HCT116 (cell line): ENCODE data around the gene UMAD1. TPM values are rescaled to one million over a fixed set of nuclear protein-coding genes. Genes with fewer than 3 reads are reported as not detected.

Source experiments
- ATAC-seq: fragments of 200-7000 bp; cut with Tn5 transposase; 2 replicates; pipeline ENCODE4 v1.9.1; 2020; ENCODE audit warnings: mild to moderate bottlenecking, moderate library complexity
- BruUV-seq: library from RNA; stranded (reverse); fragments of 400-500 nt; replicated peaks from 2 replicates; lab custom pipeline; 2021; lab: Mats Ljungman, UMichigan
- CTCF ChIA-PET: fragments of 300-600 bp; sonication (Branson Sonifier 250); formaldehyde crosslinking; loops from one replicate; lab custom pipeline; 2021; ENCODE audit warnings: antibody characterized with exemption; lab: Charles Lee
- POLR2A ChIA-PET: fragments of 300-600, 350-600 bp; sonication (Branson Sonifier 250); formaldehyde crosslinking; loops from one replicate; lab custom pipeline; 2021; ENCODE audit warnings: antibody characterized with exemption; lab: Charles Lee
- RAD21 ChIA-PET, 2 experiments: fragments of 300-600 bp; sonication (Branson Sonifier 250); formaldehyde crosslinking; loops; one replicate each; lab custom pipeline; 2023; ENCODE audit warnings: low total read pairs in 2 of 2; ENCODE audit not compliant: uncharacterized antibody in 2 of 2, unreplicated experiment in 2 of 2, low non-redundant PET in 1 of 2; lab: Charles Lee
- DNase-seq: peaks from one replicate; pipeline ENCODE4 v3.0.0-alpha.2; 2010; ENCODE audit warnings: low read depth, low spot score
- H2AFZ ChIP-seq: fragments of 200-600 bp; shearing (Covaris generic), sonication (generic); 2 replicates; pipeline ENCODE4 v1.6.1; 2017; ENCODE audit warnings: low read depth, mixed run types, mixed read lengths, antibody characterized with exemption, low read length; ENCODE audit not compliant: poor library complexity, severe bottlenecking
- H3K27ac ChIP-seq: 2 replicates; pipeline ENCODE4 v1.5.1; 2012; ENCODE audit warnings: low read depth, low read length
- H3K27me3 ChIP-seq: fragments of 200-600 bp; sonication (generic); 2 replicates; pipeline ENCODE4 v1.6.1; 2016; ENCODE audit warnings: mixed run types, low read length, mixed read lengths; ENCODE audit not compliant: insufficient read depth
- H3K36me3 ChIP-seq, 2 experiments: fragments of 200-500 bp in 1 of 2; fragments of 200-600 bp in 1 of 2; sonication (Bioruptor generic) in 1 of 2; sonication (generic) in 1 of 2; 2 replicates each; pipeline versions ENCODE4 v1.5.1 to v1.6.1; 2014 to 2016; ENCODE audit warnings: low read length in 2 of 2, inconsistent platforms in 1 of 2, mixed read lengths in 1 of 2, mixed run types in 1 of 2; ENCODE audit not compliant: insufficient read depth in 2 of 2, control insufficient read depth in 1 of 2
- H3K4me1 ChIP-seq, 2 experiments: fragments of 200-600 bp in 1 of 2; sonication (generic) in 1 of 2; 2 replicates each; pipeline versions ENCODE4 v1.5.1 to v1.6.1; 2012 to 2017; ENCODE audit warnings: low read length in 2 of 2, inconsistent platforms in 1 of 2, mild to moderate bottlenecking in 1 of 2, mixed read lengths in 1 of 2, mixed run types in 1 of 2, moderate library complexity in 1 of 2; ENCODE audit not compliant: insufficient read depth in 2 of 2, control insufficient read depth in 1 of 2
- H3K4me2 ChIP-seq: fragments of 200-600 bp; sonication (generic); 2 replicates; pipeline ENCODE4 v1.6.1; 2017; ENCODE audit warnings: mixed run types, low read length, mixed read lengths
- H3K4me3 ChIP-seq, 2 experiments: fragments of 200-600 bp in 1 of 2; sonication (generic) in 1 of 2; replicated peaks in 1 of 2; 2 replicates each; pipeline ENCODE4 v1.5.1; 2011 to 2016; ENCODE audit warnings: low read length in 2 of 2, control low read depth in 1 of 2, low read depth in 1 of 2, mild to moderate bottlenecking in 1 of 2, mixed read lengths in 1 of 2, mixed run types in 1 of 2
- H3K79me2 ChIP-seq: fragments of 200-600 bp; sonication (generic); 2 replicates; pipeline ENCODE4 v1.6.1; 2017; ENCODE audit warnings: mild to moderate bottlenecking, mixed run types, low read length, moderate library complexity, mixed read lengths; ENCODE audit not compliant: insufficient read depth
- H3K9ac ChIP-seq: fragments of 200-600 bp; sonication (generic); 2 replicates; pipeline ENCODE4 v1.6.1; 2016; ENCODE audit warnings: low read length, mixed read lengths
- H3K9me2 ChIP-seq: fragments of 200-600 bp; sonication (generic), shearing (Covaris generic); 2 replicates; pipeline ENCODE4 v1.6.1; 2017; ENCODE audit warnings: mixed run types, mild to moderate bottlenecking, moderate library complexity; ENCODE audit not compliant: insufficient read depth
- H3K9me3 ChIP-seq, 2 experiments: fragments of 200-500 bp in 1 of 2; fragments of 200-600 bp in 1 of 2; sonication (Bioruptor generic) in 1 of 2; sonication (generic) in 1 of 2; 2 replicates each; pipeline ENCODE4 v1.6.1; 2014 to 2017; ENCODE audit warnings: low read length in 2 of 2, mixed read lengths in 2 of 2, inconsistent platforms in 1 of 2, low read depth in 1 of 2, mild to moderate bottlenecking in 1 of 2, mixed run types in 1 of 2, moderate library complexity in 1 of 2; ENCODE audit not compliant: control insufficient read depth in 1 of 2, insufficient read depth in 1 of 2
- H4K20me1 ChIP-seq: fragments of 200-600 bp; sonication (generic), shearing (Covaris generic); 2 replicates; pipeline ENCODE4 v1.6.1; 2017; ENCODE audit warnings: mixed run types, mild to moderate bottlenecking, moderate library complexity; ENCODE audit not compliant: insufficient read depth
- ELF1 ChIP-seq: IDR thresholded peaks from 2 replicates; pipeline ENCODE4 v1.6.1; 2012; ENCODE audit warnings: low read depth, borderline replicate concordance
- JUND ChIP-seq: IDR thresholded peaks from 2 replicates; pipeline ENCODE4 v1.6.1; 2012
- POLR2AphosphoS5 ChIP-seq: IDR thresholded peaks from 2 replicates; pipeline ENCODE4 v1.6.1; 2011; ENCODE audit warnings: mild to moderate bottlenecking, low read depth, low read length, moderate library complexity
- REST ChIP-seq: IDR thresholded peaks from 2 replicates; pipeline ENCODE4 v1.6.1; 2012; ENCODE audit warnings: low read depth
- SIN3A ChIP-seq: IDR thresholded peaks from 2 replicates; pipeline ENCODE4 v1.6.1; 2012; ENCODE audit warnings: low read depth
- SP1 ChIP-seq: IDR thresholded peaks from 2 replicates; pipeline ENCODE4 v1.6.1; 2012; ENCODE audit warnings: low read depth
- YY1 ChIP-seq: IDR thresholded peaks from 2 replicates; pipeline ENCODE4 v1.6.1; 2011; ENCODE audit warnings: low read length, low read depth, moderate library complexity, mild to moderate bottlenecking; ENCODE audit not compliant: insufficient replicate concordance; ENCODE audit errors: extremely low read depth
- ZFX ChIP-seq: fragments of 450-650 bp; IDR thresholded peaks from 2 replicates; pipeline ENCODE4 v1.6.1; 2017
- ZNF274 ChIP-seq: fragments of 200-500 bp; sonication (Bioruptor generic); IDR thresholded peaks from 2 replicates; pipeline ENCODE4 v1.6.1; 2014; ENCODE audit warnings: mild to moderate bottlenecking, low read depth, low read length, inconsistent platforms
- intact Hi-C: fragments of 100-400 bp; cut with micrococcal nuclease; formaldehyde crosslinking; loops from 2 replicates; pipeline ENCODE4 v1.10.0; 2022
- total RNA-seq: library from RNA; stranded (reverse); gene quantifications from one replicate; pipeline ENCODE4 v1.2.1, GENCODE V29; 2021; ENCODE audit not compliant: unreplicated experiment
- TF ChIP-seq, protein P1 (sequence below): IDR thresholded peaks from 2 replicates; pipeline ENCODE4 v1.6.1; 2012
- TF ChIP-seq, protein P2 (sequence below): IDR thresholded peaks from 2 replicates; pipeline ENCODE4 v1.6.1; 2011; ENCODE audit warnings: mild to moderate bottlenecking, low read length, moderate library complexity; ENCODE audit not compliant: insufficient replicate concordance; ENCODE audit errors: extremely low read depth
- TF ChIP-seq, protein P3 (sequence below): IDR thresholded peaks from 2 replicates; pipeline ENCODE4 v1.6.1; 2012

UMAD1 gene
- total RNA-seq, 1 experiment from 2014 or later: 12.7 TPM

GRCh38 chr7:7617550-7617949 lies 23.0 kb upstream of the UMAD1 start:
- Histone ChIP-seq H3K4me1 (no peaks in the 10 kb centered on the region), H3K27me3 (no peaks in the 10 kb centered on the region), H4K20me1 (no peaks in the 10 kb centered on the region), H3K4me2 (no peak overlapping the region), H3K9me3 (no peaks in the 10 kb centered on the region), H3K27ac (no peak overlapping the region), H2AFZ (no peak overlapping the region), H3K4me3 (no peak overlapping the region), H3K9me2 (no peaks in the 10 kb centered on the region), H3K36me3 (no peaks in the 10 kb centered on the region), H3K9ac (no peak overlapping the region), H3K79me2 (no peaks in the 10 kb centered on the region)
- ATAC-seq (no peak), DNase-seq (no peak)
- ChIA-PET RAD21 (no interaction called here), POLR2A (no interaction called here), CTCF (no interaction called here)
- BruUV-seq: no TSS peak
- no peak for TF ChIP-seq YY1
- no peak for TF ChIP-seq ZFX
- TF ChIP-seq, protein P1, sequence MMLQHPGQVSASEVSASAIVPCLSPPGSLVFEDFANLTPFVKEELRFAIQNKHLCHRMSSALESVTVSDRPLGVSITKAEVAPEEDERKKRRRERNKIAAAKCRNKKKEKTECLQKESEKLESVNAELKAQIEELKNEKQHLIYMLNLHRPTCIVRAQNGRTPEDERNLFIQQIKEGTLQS: no peak
- TF ChIP-seq, protein P2, sequence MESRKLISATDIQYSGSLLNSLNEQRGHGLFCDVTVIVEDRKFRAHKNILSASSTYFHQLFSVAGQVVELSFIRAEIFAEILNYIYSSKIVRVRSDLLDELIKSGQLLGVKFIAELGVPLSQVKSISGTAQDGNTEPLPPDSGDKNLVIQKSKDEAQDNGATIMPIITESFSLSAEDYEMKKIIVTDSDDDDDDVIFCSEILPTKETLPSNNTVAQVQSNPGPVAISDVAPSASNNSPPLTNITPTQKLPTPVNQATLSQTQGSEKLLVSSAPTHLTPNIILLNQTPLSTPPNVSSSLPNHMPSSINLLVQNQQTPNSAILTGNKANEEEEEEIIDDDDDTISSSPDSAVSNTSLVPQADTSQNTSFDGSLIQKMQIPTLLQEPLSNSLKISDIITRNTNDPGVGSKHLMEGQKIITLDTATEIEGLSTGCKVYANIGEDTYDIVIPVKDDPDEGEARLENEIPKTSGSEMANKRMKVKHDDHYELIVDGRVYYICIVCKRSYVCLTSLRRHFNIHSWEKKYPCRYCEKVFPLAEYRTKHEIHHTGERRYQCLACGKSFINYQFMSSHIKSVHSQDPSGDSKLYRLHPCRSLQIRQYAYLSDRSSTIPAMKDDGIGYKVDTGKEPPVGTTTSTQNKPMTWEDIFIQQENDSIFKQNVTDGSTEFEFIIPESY: no peak
- TF ChIP-seq POLR2AphosphoS5: no peak
- TF ChIP-seq, protein P3, sequence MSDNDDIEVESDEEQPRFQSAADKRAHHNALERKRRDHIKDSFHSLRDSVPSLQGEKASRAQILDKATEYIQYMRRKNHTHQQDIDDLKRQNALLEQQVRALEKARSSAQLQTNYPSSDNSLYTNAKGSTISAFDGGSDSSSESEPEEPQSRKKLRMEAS: no peak
- TF ChIP-seq SIN3A: no peak
- no peak for TF ChIP-seq REST
- no peak for TF ChIP-seq ZNF274
- no peak for TF ChIP-seq ELF1
- TF ChIP-seq JUND: no peak
- no peak for TF ChIP-seq SP1
- intact Hi-C loops: no loop called here
